Thymus (tissue), 11 donors: ENCODE data around the gene DUSP16. TPM values are rescaled to one million over a fixed set of nuclear protein-coding genes. Genes with fewer than 3 reads are reported as not detected.

Source experiments
- DNase-seq, 9 donors: peaks; one replicate each; pipeline ENCODE4 v3.0.0-alpha.2; 2013; ENCODE audit warnings: low spot score in 9 of 9, low read depth in 6 of 9, missing footprints in 1 of 9
- H3K27ac ChIP-seq, 2 donors: one replicate each; pipeline ENCODE4 v1.5.1; 2013; ENCODE audit warnings: control low read depth in 1 of 2, low read depth in 1 of 2, low read length in 1 of 2, mild to moderate bottlenecking in 1 of 2, moderate library complexity in 1 of 2
- H3K27me3 ChIP-seq, 2 donors: one replicate each; pipeline ENCODE4 v1.5.1; 2013; ENCODE audit warnings: low read length in 1 of 2; ENCODE audit not compliant: control insufficient read depth in 2 of 2, insufficient read depth in 1 of 2
- H3K36me3 ChIP-seq, 2 donors: one replicate each; pipeline ENCODE4 v1.5.1; 2013; ENCODE audit warnings: low read length in 1 of 2, mild to moderate bottlenecking in 1 of 2, moderate library complexity in 1 of 2; ENCODE audit not compliant: control insufficient read depth in 2 of 2, insufficient read depth in 2 of 2
- H3K4me1 ChIP-seq, 2 donors: one replicate each; pipeline ENCODE4 v1.5.1; 2013; ENCODE audit warnings: low read length in 2 of 2; ENCODE audit not compliant: control insufficient read depth in 2 of 2, insufficient read depth in 2 of 2
- H3K4me3 ChIP-seq, 2 donors: one replicate each; pipeline ENCODE4 v1.5.1; 2013; ENCODE audit warnings: low read length in 2 of 2, control low read depth in 1 of 2, mild to moderate bottlenecking in 1 of 2
- H3K9me3 ChIP-seq, 2 donors: one replicate each; pipeline ENCODE4 v1.5.1; 2013; ENCODE audit warnings: low read length in 1 of 2, mild to moderate bottlenecking in 1 of 2; ENCODE audit not compliant: control insufficient read depth in 2 of 2, insufficient read depth in 1 of 2
- WGBS: extraction: QIAGEN DNeasy Blood & Tissue Kit; methylation state at CpG from one replicate; pipeline ENCODE4 v1.1.7; 2013; 5-methylcytosine and 5-hydroxymethylcytosine counted together
- polyA plus RNA-seq: library from polyadenylated mRNA; stranded (reverse); fragments of 200-250 nt; gene quantifications from one replicate; pipeline ENCODE4 v1.2.3, GENCODE V29; 2013
- total RNA-seq: library from RNA; stranded (reverse); fragments of 120-200 nt; gene quantifications from one replicate; pipeline ENCODE4 v1.2.4, GENCODE V29; 2013
- donor health status: healthy.

DUSP16 gene
- total and polyA plus RNA-seq, 2 donors, result 18.2 to 19.1 TPM

- Histone ChIP-seq H3K36me3 (no peaks in the 10 kb centered on the region), H3K9me3 (no peaks in the 10 kb centered on the region), H3K4me1 (peaks cover 10 to 14% of the 10 kb centered on the region in 2 donors), H3K4me3 (no peak overlapping the region), H3K27me3 (no peaks in the 10 kb centered on the region), H3K27ac (no peak overlapping the region)
- no peak for DNase-seq
- WGBS, result 98% methylated on average over 4 of the region's 4 CpGs
These were observed 4.4 kb downstream of the DUSP16 start for GRCh38 chr12:12558291-12558690.

- Histone ChIP-seq H3K27me3 (no peaks in the 10 kb centered on the region), H3K27ac (no peak overlapping the region), H3K4me3 (no peak overlapping the region), H3K4me1 (peaks cover 6 to 9% of the 10 kb centered on the region in 2 donors), H3K36me3 (no peaks in the 10 kb centered on the region), H3K9me3 (no peaks in the 10 kb centered on the region)
- no peak for DNase-seq
- WGBS, result over 99% methylated on average over 3 of the region's 3 CpGs
These were observed 4.9 kb downstream of the DUSP16 start for GRCh38 chr12:12557733-12558132.

GRCh38 chr12:12555656-12556055 lies 7.0 kb downstream of the DUSP16 start:
- DNase-seq, result no peak
- WGBS, result 99% methylated on average over 4 of the region's 4 CpGs
- no peak overlapping the region for H3K27ac ChIP-seq
- no peaks in the 10 kb centered on the region for H3K27me3 ChIP-seq
- H3K9me3 ChIP-seq, result no peaks in the 10 kb centered on the region
- H3K4me3 ChIP-seq, result no peak overlapping the region
- H3K36me3 ChIP-seq, result no peaks in the 10 kb centered on the region
- H3K4me1 ChIP-seq, result peaks cover 3 to 6% of the 10 kb centered on the region in 2 donors

GRCh38 chr12:12553208-12553785 lies 9.4 kb downstream of the DUSP16 start:
- WGBS, result 89% methylated on average over 3 of the region's 3 CpGs
- no peak for DNase-seq
- Histone ChIP-seq H3K9me3 (no peaks in the 10 kb centered on the region), H3K4me3 (no peak overlapping the region), H3K36me3 (no peaks in the 10 kb centered on the region), H3K27ac (no peak overlapping the region), H3K27me3 (no peaks in the 10 kb centered on the region), H3K4me1 (peaks cover 0 to 2% of the 10 kb centered on the region in 2 donors)

- Histone ChIP-seq H3K4me1 (no peaks in the 10 kb centered on the region), H3K4me3 (no peak overlapping the region), H3K27me3 (no peaks in the 10 kb centered on the region), H3K27ac (no peak overlapping the region), H3K9me3 (no peaks in the 10 kb centered on the region), H3K36me3 (no peaks in the 10 kb centered on the region)
- no peak for DNase-seq
- 86% methylated on average over 7 of the region's 7 CpGs for WGBS
These were observed 11.5 kb downstream of the DUSP16 start for GRCh38 chr12:12551115-12551514.

GRCh38 chr12:12550277-12550676 lies 12.4 kb downstream of the DUSP16 start:
- no peak for DNase-seq
- 97% methylated on average over 2 of the region's 2 CpGs for WGBS
- Histone ChIP-seq H3K27ac (no peak overlapping the region), H3K9me3 (no peaks in the 10 kb centered on the region), H3K27me3 (no peaks in the 10 kb centered on the region), H3K4me1 (no peaks in the 10 kb centered on the region), H3K4me3 (no peak overlapping the region), H3K36me3 (no peaks in the 10 kb centered on the region)

- H3K4me3 ChIP-seq, result no peak overlapping the region
- H3K4me1 ChIP-seq, result no peaks in the 10 kb centered on the region
- no peaks in the 10 kb centered on the region for H3K27me3 ChIP-seq
- H3K36me3 ChIP-seq, result no peaks in the 10 kb centered on the region
- no peaks in the 10 kb centered on the region for H3K9me3 ChIP-seq
- 100% methylated on average over 2 of the region's 2 CpGs for WGBS
- no peak overlapping the region for H3K27ac ChIP-seq
- no peak for DNase-seq
These were observed 13.2 kb downstream of the DUSP16 start for GRCh38 chr12:12549426-12549825.

GRCh38 chr12:12548713-12549112 lies 13.9 kb downstream of the DUSP16 start:
- H3K9me3 ChIP-seq, result no peaks in the 10 kb centered on the region
- H3K27ac ChIP-seq, result no peak overlapping the region
- H3K36me3 ChIP-seq, result no peaks in the 10 kb centered on the region
- no peak overlapping the region for H3K4me3 ChIP-seq
- WGBS, result 85% methylated on average over 2 of the region's 2 CpGs
- no peaks in the 10 kb centered on the region for H3K4me1 ChIP-seq
- DNase-seq, result no peak
- H3K27me3 ChIP-seq, result no peaks in the 10 kb centered on the region

GRCh38 chr12:12546314-12546772 lies 16.3 kb downstream of the DUSP16 start:
- H3K27ac ChIP-seq, result no peak overlapping the region
- peaks cover 0 to 1% of the 10 kb centered on the region in 2 donors for H3K4me1 ChIP-seq
- H3K9me3 ChIP-seq, result no peaks in the 10 kb centered on the region
- no peaks in the 10 kb centered on the region for H3K27me3 ChIP-seq
- H3K4me3 ChIP-seq, result no peak overlapping the region
- no peaks in the 10 kb centered on the region for H3K36me3 ChIP-seq
- 100% methylated on average over 1 of the region's 1 CpG for WGBS
- DNase-seq, result no peak
